ENCODE data around the gene ATAD3C. TPM values are rescaled to one million over a fixed set of nuclear protein-coding genes. Genes with fewer than 3 reads are reported as not detected.
"Not testable (repeated sequence)": the region's sequence is repeated elsewhere in the genome, so short reads cannot be mapped to it uniquely, and the experiment has no call there.

Gene ATAD3C
- total RNA-seq, 4 donors from 2014 or later = under 0.01 to 1.00 (median 0.28) TPM

- H3K27me3 ChIP-seq = peaks cover 0 to 23% (median 0%) of the 10 kb centered on the region in 4 donors
- intact Hi-C loops (cut with DNase I) = no loop called here
- peak overlapping the region; percentile 31 to 80 (median 46) for H3K4me3 ChIP-seq
- DNase-seq = no peak
- no peaks in the 10 kb centered on the region for H3K36me3 ChIP-seq
- peaks cover 20 to 81% (median 50%) of the 10 kb centered on the region in 3 donors for H3K4me1 ChIP-seq
- H3K9me3 ChIP-seq = no peaks in the 10 kb centered on the region
- TF ChIP-seq POLR2A (IDR thresholded peaks at IDR 0.05) = no peak
- TF ChIP-seq, protein P1, sequence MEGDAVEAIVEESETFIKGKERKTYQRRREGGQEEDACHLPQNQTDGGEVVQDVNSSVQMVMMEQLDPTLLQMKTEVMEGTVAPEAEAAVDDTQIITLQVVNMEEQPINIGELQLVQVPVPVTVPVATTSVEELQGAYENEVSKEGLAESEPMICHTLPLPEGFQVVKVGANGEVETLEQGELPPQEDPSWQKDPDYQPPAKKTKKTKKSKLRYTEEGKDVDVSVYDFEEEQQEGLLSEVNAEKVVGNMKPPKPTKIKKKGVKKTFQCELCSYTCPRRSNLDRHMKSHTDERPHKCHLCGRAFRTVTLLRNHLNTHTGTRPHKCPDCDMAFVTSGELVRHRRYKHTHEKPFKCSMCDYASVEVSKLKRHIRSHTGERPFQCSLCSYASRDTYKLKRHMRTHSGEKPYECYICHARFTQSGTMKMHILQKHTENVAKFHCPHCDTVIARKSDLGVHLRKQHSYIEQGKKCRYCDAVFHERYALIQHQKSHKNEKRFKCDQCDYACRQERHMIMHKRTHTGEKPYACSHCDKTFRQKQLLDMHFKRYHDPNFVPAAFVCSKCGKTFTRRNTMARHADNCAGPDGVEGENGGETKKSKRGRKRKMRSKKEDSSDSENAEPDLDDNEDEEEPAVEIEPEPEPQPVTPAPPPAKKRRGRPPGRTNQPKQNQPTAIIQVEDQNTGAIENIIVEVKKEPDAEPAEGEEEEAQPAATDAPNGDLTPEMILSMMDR (IDR thresholded peaks at IDR 0.05) = no peak
- WGBS, 2 donors = 10 to 16% methylated on average over 13 to 14 of the region's 66 CpGs
- peak overlapping the region; percentile 25 to 81 (median 64) for H3K27ac ChIP-seq
Measured at GRCh38 chr1:1427106-1427819, 22.2 kb upstream of the ATAD3C start.

- no peak for DNase-seq
- intact Hi-C loops (cut with DNase I) = no loop called here
- Histone ChIP-seq H3K9me3 (no peaks in the 10 kb centered on the region), H3K36me3 (no peaks in the 10 kb centered on the region), H3K4me3 (peak overlapping the region; percentile 31 to 80 (median 46)), H3K27me3 (peaks cover 0 to 23% (median 0%) of the 10 kb centered on the region in 4 donors), H3K4me1 (peaks cover 25 to 81% (median 51%) of the 10 kb centered on the region in 3 donors), H3K27ac (peak overlapping the region; percentile 25 to 81 (median 64))
- WGBS, 2 donors = no CpG with 5 or more reads among the region's 22 CpGs
- TF ChIP-seq, protein P1 (IDR thresholded peaks at IDR 0.05) = no peak
- no peak for TF ChIP-seq POLR2A (IDR thresholded peaks at IDR 0.05)
Measured at GRCh38 chr1:1427820-1428148, 21.7 kb upstream of the ATAD3C start.

DNA sequence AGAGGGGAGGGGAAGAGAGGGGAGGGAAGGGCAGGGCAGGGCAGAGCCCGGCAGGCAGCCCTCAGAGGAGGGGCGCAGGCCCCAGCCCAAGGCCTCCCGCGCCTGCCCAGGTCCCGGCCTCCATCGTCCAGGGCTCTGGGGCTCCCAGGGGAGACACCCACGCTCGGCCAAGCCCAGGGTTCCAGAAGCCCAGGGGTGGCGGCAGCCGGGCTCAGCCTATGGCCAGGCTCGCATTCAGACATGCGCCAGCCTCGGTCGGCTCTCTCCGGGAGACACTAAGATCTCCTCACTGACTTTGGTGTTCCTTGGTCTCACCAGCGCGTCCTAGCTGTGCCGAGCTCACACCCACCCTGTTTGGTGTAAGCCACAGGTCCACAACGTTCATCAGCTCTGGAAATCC, 21.3 kb upstream of the ATAD3C start:
- 71 to 78% methylated on average over 11 to 15 of the region's 19 CpGs for WGBS, 2 donors
- TF ChIP-seq, protein P1 (IDR thresholded peaks at IDR 0.05) = no peak
- TF ChIP-seq POLR2A (IDR thresholded peaks at IDR 0.05) = no peak
- Histone ChIP-seq H3K27me3 (peaks cover 0 to 23% (median 0%) of the 10 kb centered on the region in 4 donors), H3K27ac (peak overlapping the region in 3 of 4 donors; percentile 59 to 79 (median 64)), H3K36me3 (no peaks in the 10 kb centered on the region), H3K9me3 (no peaks in the 10 kb centered on the region), H3K4me3 (no peak overlapping the region), H3K4me1 (peaks cover 29 to 81% (median 51%) of the 10 kb centered on the region in 3 donors)
- DNase-seq = no peak
- intact Hi-C loops (cut with DNase I) = no loop called here

- WGBS, 2 donors = 94 to 95% methylated on average over 3 to 6 of the region's 6 CpGs
- H3K36me3 ChIP-seq; intact Hi-C loops (cut with DNase I); H3K9me3 ChIP-seq; DNase-seq; H3K4me3 ChIP-seq: not testable (repeated sequence)
- Histone ChIP-seq H3K27me3 (peaks cover 0 to 23% (median 0%) of the 10 kb centered on the region in 4 donors), H3K27ac (peak overlapping the region in 2 of 4 donors; percentile 96), H3K4me1 (peaks cover 37 to 84% (median 55%) of the 10 kb centered on the region in 3 donors)
Measured at GRCh38 chr1:1428967-1429366, 20.5 kb upstream of the ATAD3C start.

GRCh38 chr1:1429671-1430073, 19.8 kb upstream of the ATAD3C start:
- Histone ChIP-seq H3K36me3 (no peaks in the 10 kb centered on the region), H3K4me1 (peaks cover 44 to 91% (median 62%) of the 10 kb centered on the region in 3 donors), H3K27ac (peak overlapping the region; percentile 93 to 97 (median 96)), H3K4me3 (no peak overlapping the region), H3K9me3 (no peaks in the 10 kb centered on the region), H3K27me3 (peaks cover 0 to 27% (median 0%) of the 10 kb centered on the region in 4 donors)
- intact Hi-C loops (cut with DNase I) = no loop called here
- TF ChIP-seq, protein P1 (IDR thresholded peaks at IDR 0.05) = no peak
- TF ChIP-seq POLR2A (IDR thresholded peaks at IDR 0.05) = no peak
- DNase-seq = no peak
- WGBS, 2 donors = 37 to 63% methylated on average over 5 to 6 of the region's 6 CpGs

Data from esophagus squamous epithelium (tissue), 5 donors.